ENCODE data around the gene UPK1B.

UPK1B gene

DNA sequence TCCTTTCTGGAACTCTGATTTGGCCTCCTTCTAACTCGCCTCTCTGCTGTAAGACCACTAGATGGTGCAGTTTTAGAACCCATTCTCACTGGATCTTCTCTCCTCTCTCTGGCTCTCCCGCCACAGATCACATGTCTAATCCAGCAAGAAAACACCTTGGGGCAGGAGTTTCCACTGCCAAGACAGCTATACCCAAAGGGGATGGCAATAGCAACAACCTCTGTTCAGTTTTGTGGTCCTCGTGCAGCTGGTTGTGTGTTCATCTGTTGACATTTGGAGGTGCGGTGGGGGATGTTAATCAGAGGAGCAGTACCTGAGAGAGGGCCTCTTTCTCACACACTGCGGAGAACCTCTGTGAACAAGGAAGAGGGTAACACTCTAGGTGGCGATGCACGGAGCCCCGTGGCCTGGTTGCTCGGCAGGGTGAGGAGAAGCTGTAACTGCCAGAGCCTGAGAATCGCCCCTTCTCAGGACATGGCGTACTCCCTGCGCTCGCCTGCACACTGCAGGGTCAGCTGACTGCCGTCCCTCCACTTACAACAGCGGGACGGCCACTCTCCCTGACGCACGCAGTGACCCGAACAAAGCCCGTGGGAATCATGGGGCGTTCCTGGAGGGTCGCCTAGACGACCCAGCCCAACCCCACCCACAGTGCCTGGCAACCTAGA lies 27.8 kb upstream of the UPK1B start, which contains the start of gene TEX55:
TSS of gene TEX55 (plus strand) at position 666 of the 668 bp plus-strand sequence. CDS start 25 bp downstream, outside the sequence.
- CTCF ChIA-PET: interaction anchor here (0.7 to 3.9 kb wide), 5 partner anchors 10 to 263 kb away, joined by 3 to 20 read pairs (median 3); partner anchors contain the start of gene B4GALT4

GRCh38 chr3:119146578-119147375 lies 26.6 kb upstream of the UPK1B start:
- DNase-seq (ENCODE audit: extremely low spot score): no peak
- ChIA-PET CTCF (interaction anchor here (1.0 to 3.9 kb wide), 6 partner anchors 9 to 534 kb away, joined by 3 to 20 read pairs (median 4); partner anchors contain the start of gene B4GALT4), POLR2A (no interaction called here)
- TF ChIP-seq, protein P1, sequence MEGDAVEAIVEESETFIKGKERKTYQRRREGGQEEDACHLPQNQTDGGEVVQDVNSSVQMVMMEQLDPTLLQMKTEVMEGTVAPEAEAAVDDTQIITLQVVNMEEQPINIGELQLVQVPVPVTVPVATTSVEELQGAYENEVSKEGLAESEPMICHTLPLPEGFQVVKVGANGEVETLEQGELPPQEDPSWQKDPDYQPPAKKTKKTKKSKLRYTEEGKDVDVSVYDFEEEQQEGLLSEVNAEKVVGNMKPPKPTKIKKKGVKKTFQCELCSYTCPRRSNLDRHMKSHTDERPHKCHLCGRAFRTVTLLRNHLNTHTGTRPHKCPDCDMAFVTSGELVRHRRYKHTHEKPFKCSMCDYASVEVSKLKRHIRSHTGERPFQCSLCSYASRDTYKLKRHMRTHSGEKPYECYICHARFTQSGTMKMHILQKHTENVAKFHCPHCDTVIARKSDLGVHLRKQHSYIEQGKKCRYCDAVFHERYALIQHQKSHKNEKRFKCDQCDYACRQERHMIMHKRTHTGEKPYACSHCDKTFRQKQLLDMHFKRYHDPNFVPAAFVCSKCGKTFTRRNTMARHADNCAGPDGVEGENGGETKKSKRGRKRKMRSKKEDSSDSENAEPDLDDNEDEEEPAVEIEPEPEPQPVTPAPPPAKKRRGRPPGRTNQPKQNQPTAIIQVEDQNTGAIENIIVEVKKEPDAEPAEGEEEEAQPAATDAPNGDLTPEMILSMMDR (IDR thresholded peaks at IDR 0.05; ENCODE audit: control extremely low read depth, extremely low read depth, low read depth, missing control alignments): no peak

More for the DNA sequence above, 27.8 kb upstream of the UPK1B start, which contains the start of gene TEX55:
- TF ChIP-seq, protein P1 (IDR thresholded peaks at IDR 0.05; ENCODE audit: control extremely low read depth, extremely low read depth, low read depth, missing control alignments): peak; percentile 50
- POLR2A ChIA-PET: no interaction called here
- DNase-seq (ENCODE audit: extremely low spot score): peak; percentile 63

DNA sequence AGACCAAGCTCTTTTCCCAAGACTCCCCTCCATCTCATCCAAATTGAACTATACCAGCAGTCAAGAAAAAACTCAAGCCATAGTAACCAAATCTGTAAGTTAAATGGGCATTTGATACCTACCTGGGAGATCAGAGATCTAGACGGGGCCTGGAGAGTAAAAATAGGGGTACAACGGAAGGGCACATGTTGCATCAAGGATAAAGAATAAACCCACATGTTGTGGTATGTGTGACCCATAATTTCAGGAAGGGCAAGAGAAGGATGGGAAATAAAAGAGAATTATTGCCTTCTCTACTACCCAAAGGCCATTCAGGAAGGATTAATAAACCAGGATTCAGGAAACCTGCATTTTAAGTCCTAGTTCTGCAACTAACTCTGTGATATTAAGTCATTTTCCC lies 25.9 kb upstream of the UPK1B start:
- CTCF ChIA-PET: interaction anchor here (1.3 to 3.9 kb wide), 4 partner anchors 9 to 94 kb away, joined by 3 to 20 read pairs (median 6); partner anchors contain the start of gene B4GALT4
- no peak for DNase-seq (ENCODE audit: extremely low spot score)
- TF ChIP-seq, protein P1 (IDR thresholded peaks at IDR 0.05; ENCODE audit: control extremely low read depth, extremely low read depth, low read depth, missing control alignments): no peak
- POLR2A ChIA-PET: no interaction called here

GRCh38 chr3:119148493-119149180 lies 24.8 kb upstream of the UPK1B start:
- ChIA-PET POLR2A (no interaction called here), CTCF (interaction anchor here (1.2 kb wide), 1 partner anchor 93 kb away, joined by 3 read pairs; no protein-coding TSS in a partner anchor)

GRCh38 chr3:119149484-119149883 lies 23.9 kb upstream of the UPK1B start:
- CTCF ChIA-PET: interaction anchor here (1.2 kb wide), 1 partner anchor 92 kb away, joined by 3 read pairs; no protein-coding TSS in a partner anchor
- POLR2A ChIA-PET: no interaction called here
- no peak for DNase-seq (ENCODE audit: extremely low spot score)

More at GRCh38 chr3:119148493-119149180, 24.8 kb upstream of the UPK1B start:
- TF ChIP-seq, protein P1 (IDR thresholded peaks at IDR 0.05; ENCODE audit: control extremely low read depth, extremely low read depth, low read depth, missing control alignments): no peak
- DNase-seq (ENCODE audit: extremely low spot score): no peak

More at GRCh38 chr3:119149484-119149883, 23.9 kb upstream of the UPK1B start:
- TF ChIP-seq, protein P1 (IDR thresholded peaks at IDR 0.05; ENCODE audit: control extremely low read depth, extremely low read depth, low read depth, missing control alignments): no peak
